HG02571 (cell line): ENCODE measurements around the gene FGGY.

Experiments
- ATAC-seq: cut with Tn5 transposase; IDR thresholded peaks from one replicate; pipeline ENCODE4 v1.9.1; 2021; ENCODE audit warnings: mild to moderate bottlenecking, moderate library complexity; ENCODE audit not compliant: unreplicated experiment

FGGY gene

GRCh38 chr1:59750328-59751003, 453.6 kb downstream of the FGGY start:
- no peak for ATAC-seq

DNA sequence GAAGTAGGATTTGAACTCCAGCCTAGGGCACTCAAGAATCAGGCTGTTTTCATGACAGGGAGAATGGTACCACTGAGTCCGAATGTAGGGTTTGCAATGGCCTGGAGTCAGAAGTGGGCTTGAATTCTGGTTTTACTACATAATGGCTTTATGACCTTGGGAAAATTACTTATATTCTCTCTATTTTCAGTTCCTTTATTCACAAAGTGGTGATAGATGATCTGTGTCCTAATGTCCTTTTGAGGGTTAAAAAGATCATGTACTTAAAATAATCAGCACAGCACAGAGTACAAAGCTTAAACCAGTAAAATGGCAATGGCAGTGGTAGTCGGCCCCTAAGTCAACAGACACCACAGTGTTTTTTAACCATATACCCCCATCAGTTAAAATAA, 454.1 kb downstream of the FGGY start:
- ATAC-seq, result no peak

DNA sequence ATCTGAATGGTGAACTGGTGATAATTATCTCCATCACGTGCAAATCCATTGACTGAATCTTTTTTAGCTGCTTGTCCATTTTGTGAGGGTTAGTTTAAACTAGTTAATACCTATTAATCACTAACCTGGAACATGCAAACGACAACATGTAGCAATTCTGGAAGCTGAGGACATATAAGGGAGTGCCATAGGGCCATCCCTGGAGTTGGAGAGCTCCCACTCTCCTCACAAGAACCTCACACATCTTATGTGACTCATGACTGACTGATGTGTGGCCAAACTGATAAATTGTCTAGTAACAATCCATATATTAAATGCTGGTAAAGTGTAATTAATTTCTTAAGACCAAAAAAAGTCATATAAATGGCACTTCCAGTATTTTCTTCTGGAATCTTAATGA, 454.9 kb downstream of the FGGY start:
- no peak for ATAC-seq

DNA sequence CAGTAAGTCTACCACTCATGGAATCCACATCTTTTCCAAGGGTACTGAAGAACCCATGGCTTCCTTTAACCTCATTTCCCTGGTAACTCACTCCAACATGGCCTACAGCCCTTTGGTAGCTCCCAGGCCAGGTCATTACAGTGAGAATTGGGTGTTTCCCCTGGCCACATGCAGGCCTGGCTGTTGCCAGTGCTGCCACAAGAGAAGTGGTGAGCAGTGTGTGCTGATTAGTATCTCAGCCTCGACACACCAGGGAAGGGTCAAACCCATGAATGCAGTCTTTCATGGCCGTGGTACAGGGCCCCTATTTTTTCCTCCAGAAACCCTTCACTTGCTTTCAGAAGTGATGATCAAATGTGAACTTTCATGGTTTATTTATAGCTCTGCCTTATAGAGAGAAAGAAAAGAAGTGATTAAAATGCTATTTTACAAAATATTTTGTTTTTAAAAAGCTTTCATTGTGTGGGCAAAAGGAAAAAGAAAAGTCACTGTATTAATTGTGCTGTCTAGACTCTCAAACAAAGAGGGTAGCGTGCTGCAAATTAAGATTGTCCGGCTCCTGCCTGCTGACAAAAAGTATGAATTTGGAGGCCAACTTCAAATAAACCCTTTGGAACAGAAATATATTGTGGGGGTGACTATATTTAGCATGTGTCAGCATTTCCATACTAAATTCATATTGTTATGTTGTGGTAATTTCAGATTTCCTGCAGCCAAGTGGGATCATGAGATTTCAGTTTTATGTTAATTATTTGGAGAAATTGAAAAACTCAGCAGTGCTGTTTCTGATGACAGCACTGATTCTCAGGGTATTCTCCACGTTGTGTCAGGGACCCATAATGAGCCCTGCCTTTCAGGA, 455.9 kb downstream of the FGGY start:
- no peak for ATAC-seq

- no peak for ATAC-seq
Measured at GRCh38 chr1:59755069-59755685, 458.3 kb downstream of the FGGY start.

- ATAC-seq, result no peak
Measured at GRCh38 chr1:59757197-59757747, 460.4 kb downstream of the FGGY start.

DNA sequence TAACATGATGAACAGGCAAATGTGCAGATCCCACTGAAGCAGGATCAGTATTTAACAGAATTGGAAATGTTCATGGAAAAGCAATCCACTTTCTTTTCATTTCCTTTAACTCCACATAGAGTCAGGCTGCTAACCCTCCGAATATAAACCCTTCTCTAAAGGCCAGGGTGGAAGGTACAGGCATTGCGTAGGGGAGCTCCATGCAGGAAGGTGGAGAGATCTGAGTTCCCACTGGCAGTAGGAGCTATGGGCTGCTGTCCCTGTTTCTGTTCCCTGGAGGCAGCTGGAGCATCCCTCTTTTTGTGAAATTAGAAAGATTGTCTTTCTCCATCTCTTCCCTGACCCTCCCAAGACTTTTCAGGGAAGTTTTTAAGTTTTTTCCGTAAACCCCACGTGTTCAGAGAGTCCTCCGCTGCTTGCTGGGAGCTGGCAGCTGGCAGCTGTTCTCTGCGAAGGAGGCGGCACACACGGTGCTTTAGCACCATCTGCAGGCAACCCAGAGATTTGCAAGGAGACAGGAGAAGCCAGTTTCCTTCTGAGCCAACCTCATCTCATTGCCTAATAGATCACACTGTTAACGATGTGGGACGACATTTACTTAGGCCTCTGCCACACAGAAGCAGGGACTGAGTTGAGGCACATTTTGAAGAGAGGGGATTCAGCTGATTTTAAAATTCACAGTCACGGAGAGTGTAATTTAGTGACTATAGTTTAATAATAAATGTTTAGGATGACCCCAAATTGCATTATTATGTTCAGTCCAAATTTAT, 462.4 kb downstream of the FGGY start:
- ATAC-seq, result peak; percentile 82

DNA sequence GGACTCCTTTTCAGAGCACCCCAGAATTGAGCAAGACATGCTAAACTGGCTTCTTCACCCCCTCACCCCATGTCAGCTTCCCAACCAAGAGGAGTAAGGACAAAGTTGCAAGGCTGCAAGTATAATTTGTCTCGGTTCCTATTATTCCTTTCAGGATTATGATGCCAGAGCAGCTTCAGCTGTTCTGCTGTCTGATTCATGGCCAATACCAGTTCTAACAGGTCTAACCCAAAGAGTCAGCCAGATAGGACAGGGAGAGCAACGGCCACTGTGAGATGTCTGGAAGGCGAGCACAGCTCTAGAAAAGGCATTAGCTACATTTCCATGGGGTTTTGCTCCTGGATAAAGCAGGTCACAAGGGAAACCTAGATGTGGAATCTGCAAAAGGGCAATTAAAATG, 464.5 kb downstream of the FGGY start:
- no peak for ATAC-seq

DNA sequence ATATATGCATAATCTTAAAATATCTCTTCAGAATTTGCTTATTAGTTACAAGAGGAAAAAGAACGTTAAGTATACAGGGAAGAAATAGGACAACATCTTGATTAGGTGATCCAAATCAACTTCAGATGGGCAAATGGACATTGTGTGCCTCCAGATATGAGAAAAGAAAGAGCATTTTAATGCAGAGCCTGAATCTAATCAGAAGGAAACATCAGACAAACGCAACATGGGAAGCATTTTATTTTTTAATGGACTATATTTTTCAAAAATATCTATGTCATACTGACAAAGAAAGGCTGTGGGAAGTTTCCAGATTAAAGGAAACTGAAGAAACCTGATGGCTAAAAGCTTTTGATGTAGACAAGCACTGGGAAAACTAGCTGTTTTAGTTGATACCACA, 466.5 kb downstream of the FGGY start:
- no peak for ATAC-seq

DNA sequence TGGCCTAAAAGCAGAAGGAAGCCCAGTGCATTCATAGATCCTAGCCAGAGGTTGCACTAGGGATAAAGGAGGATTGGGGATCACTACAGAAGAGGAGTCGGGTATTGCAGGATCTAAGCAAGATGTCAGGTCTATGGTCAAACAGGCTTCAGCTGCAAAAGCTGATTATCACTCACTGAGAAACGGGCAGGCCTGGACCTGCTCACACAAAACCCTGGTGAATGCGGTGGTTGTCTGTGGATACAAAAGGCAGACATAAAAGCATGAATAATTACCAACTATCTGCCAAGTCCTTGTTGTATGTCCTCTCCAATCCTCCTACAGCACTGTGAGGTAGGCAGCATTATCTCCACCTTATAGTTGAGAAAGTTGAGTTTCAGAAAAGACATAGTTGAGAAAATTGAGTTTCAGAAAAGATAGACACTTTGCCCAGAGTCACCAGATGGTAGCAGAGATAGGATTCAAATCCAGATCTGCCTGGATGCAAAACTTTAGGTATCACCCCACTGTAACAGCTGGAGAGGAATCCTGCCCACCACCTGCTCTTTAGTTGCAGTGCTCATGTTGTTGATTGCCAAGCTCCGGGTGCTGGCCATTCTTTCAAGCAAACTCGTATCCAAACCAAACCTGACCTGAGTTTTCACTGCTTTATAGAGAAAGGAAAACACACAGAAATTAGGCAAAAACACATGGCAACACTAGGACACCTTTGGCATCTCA, 468.3 kb downstream of the FGGY start:
- ATAC-seq, result no peak

- ATAC-seq, result no peak
Measured at GRCh38 chr1:59766227-59766855, 469.4 kb downstream of the FGGY start.

DNA sequence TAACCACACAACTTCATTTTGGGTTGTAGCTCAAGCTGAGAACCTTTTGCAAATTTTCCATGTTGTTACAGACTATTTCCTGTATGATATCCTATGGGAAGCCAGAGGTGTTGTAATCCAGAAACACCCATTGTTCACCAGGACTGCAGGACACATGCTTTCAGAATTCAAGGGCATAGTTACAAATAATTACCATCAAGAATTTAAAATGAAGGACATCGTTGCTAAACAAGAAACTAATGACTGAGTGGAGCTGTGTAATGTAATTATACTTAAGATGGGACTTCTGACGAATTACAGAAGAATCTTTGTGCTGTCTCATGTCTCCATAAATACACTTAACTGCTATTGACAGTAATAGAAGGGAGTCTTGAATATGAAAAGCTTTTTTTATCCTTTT, 470.2 kb downstream of the FGGY start:
- ATAC-seq, result no peak

DNA sequence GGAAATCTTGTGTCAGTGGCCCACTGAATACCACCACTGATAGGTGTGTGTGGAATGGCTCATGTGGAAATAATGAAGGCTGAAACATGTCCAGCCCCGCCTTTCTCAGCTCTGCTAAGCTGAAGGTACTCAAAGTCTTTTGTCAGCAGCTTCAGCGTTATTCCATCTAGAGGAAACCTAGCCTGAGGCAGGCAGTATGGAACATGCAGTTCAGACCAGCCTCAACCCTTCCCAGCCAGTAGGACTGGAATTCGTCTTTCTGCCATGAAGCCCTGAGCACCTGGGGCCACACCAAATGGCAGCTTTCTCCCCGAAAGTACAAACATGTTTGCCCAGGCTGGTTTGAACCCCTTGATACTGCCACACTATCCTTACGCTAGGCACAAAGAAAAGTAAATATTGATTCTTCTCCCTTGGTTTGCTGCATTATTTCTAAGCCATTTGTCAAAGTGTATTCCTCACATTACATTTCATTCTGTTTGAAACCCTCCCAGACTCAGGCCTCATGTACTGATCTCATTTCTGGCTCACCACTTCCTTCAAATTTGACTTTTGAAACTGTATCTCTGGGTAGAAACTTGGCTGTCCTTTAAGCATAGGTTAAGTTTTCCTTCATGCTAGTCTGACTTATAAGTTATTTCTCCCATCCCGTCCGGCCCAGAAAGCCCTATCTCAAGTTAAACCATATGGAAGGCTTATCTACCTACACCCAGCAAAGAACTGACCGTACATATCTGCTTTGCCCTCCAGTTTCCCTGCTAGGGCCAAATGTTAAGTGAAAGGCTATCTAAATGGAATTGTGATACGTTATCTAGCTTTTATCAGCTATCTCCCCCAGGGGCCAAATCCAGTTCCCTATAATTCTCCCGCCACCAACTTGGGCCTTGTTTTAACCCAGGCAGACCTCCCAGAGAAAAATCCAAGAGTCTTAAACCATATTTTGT, 472.2 kb downstream of the FGGY start:
- no peak for ATAC-seq

DNA sequence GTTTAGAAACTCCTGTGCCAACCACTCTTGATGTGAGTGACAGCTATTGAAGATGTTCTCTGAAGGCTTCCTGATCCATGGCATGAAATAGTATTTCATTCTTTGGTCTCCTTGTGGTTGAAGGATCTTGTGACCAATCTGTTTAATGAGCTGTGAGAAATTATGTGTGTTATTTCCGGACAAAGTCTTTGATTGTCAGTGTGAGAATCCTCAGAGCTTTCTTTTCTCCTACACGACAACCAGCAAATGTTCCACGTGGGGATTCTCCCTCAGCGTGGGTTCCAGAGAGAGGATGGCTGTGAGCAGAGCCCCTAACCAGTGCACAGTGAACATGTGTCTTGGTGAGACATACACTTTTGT, 472.8 kb downstream of the FGGY start:
- no peak for ATAC-seq

DNA sequence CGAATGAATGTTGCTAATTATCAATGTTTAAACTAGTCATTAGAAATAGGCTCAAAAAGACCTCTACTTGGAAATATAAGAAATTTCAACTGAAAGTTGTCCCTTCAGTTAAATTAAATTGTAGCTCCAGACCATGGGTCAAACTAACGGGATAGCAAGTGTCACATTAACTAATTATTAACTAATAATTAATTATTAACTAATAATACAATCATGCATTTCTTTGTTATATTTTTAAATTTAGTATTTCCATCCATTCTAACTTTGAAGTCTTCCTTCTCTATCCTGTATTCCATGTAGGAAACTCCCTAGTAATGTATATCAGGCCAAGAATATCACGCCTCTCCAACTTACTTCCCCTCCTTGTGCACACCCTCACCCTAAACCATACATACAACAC, 474.5 kb downstream of the FGGY start:
- ATAC-seq, result no peak

GRCh38 chr1:59775480-59775879, 478.6 kb downstream of the FGGY start:
- no peak for ATAC-seq

DNA sequence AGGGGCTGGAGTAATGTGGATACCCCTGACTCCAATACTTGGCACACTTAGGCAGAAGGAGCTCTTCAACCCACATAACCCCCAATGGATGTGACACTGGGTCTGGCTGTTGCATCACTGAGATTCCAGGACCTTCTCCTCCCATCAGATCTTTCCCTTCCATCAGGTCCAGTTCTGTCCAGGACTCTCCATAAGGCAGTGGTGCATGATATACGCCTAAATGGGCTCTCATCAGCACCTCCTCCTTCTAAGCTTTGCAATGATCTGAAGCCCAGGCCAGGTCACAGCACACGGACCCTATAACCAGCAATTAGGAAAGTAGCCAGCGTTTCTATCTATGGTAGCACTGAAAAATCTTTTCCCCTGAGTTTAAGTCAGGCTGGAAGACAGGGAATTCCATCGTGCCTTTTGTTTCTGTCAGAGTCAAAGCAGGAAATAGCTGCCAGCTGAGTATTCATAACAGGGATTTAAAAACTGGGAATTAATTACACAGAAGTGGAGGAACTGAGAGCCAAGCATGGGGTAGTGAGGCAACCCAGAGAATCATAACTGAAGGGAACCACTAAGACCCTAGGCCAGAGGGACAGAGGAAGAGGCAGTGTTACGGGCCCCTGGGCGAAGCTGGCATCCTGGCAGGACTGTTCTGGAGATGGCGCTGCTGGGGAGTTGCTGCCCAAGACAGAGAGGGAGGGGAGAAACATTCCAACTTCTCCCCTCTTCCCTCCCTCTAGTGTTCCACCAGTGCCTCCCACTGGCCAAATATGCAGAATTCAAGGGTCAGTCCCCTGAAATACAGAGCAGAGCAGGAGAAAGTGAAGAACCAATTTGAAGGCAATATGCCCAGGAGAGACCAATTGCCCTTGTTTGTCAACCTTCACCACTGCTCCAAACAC, 480.3 kb downstream of the FGGY start:
- ATAC-seq, result no peak

GRCh38 chr1:59779949-59780348, 483.1 kb downstream of the FGGY start:
- no peak for ATAC-seq
